ENCODE data around the gene SUSD2.
"Not testable (repeated sequence)": the region's sequence is repeated elsewhere in the genome, so short reads cannot be mapped to it uniquely, and the experiment has no call there.

Gene SUSD2

GRCh38 chr22:24209687-24210086 lies 28.4 kb downstream of the SUSD2 start:
- H3K27ac ChIP-seq: peak overlapping the region; percentile 94
- TF ChIP-seq CTCF (IDR thresholded peaks at IDR 0.05) (no peak), ZFX (IDR thresholded peaks at IDR 0.05; ENCODE audit: borderline replicate concordance) (no peak)

- not testable (repeated sequence) for H3K27ac ChIP-seq
These were observed 29.1 kb downstream of the SUSD2 start for GRCh38 chr22:24210409-24210808.

- H3K27ac ChIP-seq: not testable (repeated sequence)
These were observed 30.4 kb downstream of the SUSD2 start for GRCh38 chr22:24211716-24212115.

GRCh38 chr22:24213111-24213510 lies 31.8 kb downstream of the SUSD2 start:
- not testable (repeated sequence) for H3K27ac ChIP-seq

- TF ChIP-seq CTCF (IDR thresholded peaks at IDR 0.05) (no peak), ZFX (IDR thresholded peaks at IDR 0.05; ENCODE audit: borderline replicate concordance) (no peak)
- no peak overlapping the region for H3K27ac ChIP-seq
These were observed 33.4 kb downstream of the SUSD2 start for GRCh38 chr22:24214467-24215285.

- no peak overlapping the region for H3K27ac ChIP-seq
These were observed 35.4 kb downstream of the SUSD2 start for GRCh38 chr22:24216541-24217209.

GRCh38 chr22:24217384-24217783 lies 36.1 kb downstream of the SUSD2 start:
- no peak for TF ChIP-seq ZFX (IDR thresholded peaks at IDR 0.05; ENCODE audit: borderline replicate concordance)
- TF ChIP-seq CTCF (IDR thresholded peaks at IDR 0.05): no peak
- no peak overlapping the region for H3K27ac ChIP-seq

More at GRCh38 chr22:24216541-24217209, 35.4 kb downstream of the SUSD2 start:
- TF ChIP-seq CTCF (IDR thresholded peaks at IDR 0.05): no peak
- TF ChIP-seq ZFX (IDR thresholded peaks at IDR 0.05; ENCODE audit: borderline replicate concordance): no peak

GRCh38 chr22:24219750-24220149 lies 38.5 kb downstream of the SUSD2 start:
- TF ChIP-seq ZFX (IDR thresholded peaks at IDR 0.05; ENCODE audit: borderline replicate concordance) (no peak), CTCF (IDR thresholded peaks at IDR 0.05) (no peak)
- H3K27ac ChIP-seq: no peak overlapping the region

GRCh38 chr22:24224468-24224867 lies 43.2 kb downstream of the SUSD2 start:
- H3K27ac ChIP-seq: no peak overlapping the region
- TF ChIP-seq ZFX (IDR thresholded peaks at IDR 0.05; ENCODE audit: borderline replicate concordance) (no peak), CTCF (IDR thresholded peaks at IDR 0.05) (no peak)
